HG02885 (cell line): ENCODE data around the gene MYO5A.

ENCODE experiments used
- ATAC-seq: cut with Tn5 transposase; IDR thresholded peaks from one replicate; pipeline ENCODE4 v1.9.1; 2021; ENCODE audit warnings: mild to moderate bottlenecking; ENCODE audit not compliant: unreplicated experiment, poor library complexity

Gene MYO5A

GRCh38 chr15:52278636-52279367 lies 249.9 kb downstream of the MYO5A start:
- no peak for ATAC-seq

GRCh38 chr15:52278135-52278534 lies 250.5 kb downstream of the MYO5A start:
- ATAC-seq, result no peak

DNA sequence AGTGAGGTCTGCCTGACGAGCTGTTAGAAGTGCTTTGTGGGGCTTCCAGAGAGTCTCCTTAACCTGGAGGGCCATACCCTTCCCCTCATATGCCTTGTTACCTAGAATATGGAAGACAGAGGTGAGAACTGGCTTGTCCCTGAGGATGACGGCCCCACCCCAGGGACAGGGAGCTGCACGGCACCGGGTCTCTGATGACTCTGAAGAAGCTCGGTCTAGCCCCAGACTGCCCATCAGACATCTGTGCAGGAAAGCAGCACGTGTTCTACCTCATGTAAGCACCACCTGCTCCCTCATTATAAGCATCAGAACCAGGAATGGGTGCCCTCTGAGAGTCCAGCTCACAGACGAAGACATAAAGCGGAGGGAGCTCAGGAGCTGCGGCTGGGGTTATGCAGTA lies 251.1 kb downstream of the MYO5A start:
- ATAC-seq, result no peak

GRCh38 chr15:52276256-52276770 lies 252.4 kb downstream of the MYO5A start:
- no peak for ATAC-seq

DNA sequence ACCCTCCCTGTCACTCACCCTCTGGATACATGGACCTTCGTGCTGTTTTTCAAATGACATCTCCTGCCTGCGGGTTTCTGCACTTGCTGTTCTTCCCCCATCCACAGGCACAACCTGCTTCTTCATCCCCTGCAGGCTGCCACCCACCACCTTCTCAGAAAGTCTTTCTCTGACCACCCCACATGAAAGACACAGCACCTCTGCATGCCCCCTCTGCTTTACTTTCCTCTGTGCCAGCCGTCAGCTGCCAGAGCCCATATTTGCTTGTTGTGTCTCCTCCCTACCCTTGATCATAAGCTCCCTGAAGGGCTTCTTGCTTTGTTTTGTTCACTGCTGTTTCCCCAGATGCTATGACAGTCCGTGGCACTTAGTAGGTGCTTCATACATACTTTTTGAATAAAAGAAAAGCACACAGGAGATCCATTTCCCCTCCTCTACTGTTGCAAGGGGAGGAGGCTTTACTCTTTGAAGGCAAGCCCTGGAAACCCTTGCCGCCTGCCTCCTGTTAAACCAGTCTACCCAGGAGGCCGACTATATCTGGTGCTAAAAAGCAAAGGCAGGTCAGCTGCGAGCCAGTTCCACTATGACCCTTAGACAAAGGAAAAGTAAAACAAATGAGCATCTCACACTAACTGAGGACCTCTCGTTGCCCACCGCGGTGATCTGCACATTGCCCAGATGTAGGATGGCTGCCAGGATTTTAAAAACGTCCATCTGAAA lies 265.0 kb downstream of the MYO5A start:
- no peak for ATAC-seq

DNA sequence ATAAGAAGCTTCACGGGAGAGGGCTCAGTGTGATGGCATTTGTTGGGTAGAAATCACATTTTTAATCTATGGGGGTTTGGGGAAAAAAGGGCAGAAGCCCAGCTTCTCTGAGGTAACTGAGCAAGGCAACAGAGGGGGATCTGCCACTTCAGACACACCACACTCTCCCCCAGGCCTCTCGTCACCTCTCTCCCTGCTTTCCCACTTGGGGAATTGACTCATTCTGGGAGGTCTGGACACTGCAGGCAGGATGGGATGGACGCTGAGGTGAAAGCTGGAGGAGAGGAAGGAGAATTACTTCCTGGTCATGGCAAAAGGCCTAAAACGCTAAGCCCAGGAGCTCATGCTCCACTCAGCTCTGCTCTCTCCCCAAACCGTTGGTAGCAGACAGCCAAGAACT lies 266.3 kb downstream of the MYO5A start:
- ATAC-seq, result no peak

- peak; percentile 99 for ATAC-seq
Observed at GRCh38 chr15:52261498-52262242, 267.0 kb downstream of the MYO5A start.

DNA sequence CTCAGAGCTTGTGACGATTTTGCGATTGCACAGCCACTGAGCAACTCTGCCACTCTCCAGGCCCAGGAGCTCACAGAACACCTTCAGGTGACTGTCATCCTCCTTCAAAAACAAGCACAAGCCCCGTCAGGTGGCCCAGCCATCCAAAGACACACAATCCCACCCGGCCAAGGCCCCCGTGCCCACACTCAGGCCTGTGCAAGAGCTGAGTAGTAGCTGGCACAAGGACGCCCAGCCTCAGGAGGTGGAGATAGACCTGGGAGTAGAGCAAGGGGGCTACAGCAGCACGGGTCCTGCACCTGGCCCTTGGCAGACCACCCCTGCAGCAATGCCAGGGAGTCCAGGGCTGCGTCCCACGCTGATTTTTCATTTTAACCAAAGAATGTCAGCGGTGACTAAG lies 267.7 kb downstream of the MYO5A start:
- ATAC-seq, result no peak

GRCh38 chr15:52259503-52259902 lies 269.2 kb downstream of the MYO5A start:
- no peak for ATAC-seq

- no peak for ATAC-seq
Observed at GRCh38 chr15:52258461-52258860, 270.2 kb downstream of the MYO5A start.

DNA sequence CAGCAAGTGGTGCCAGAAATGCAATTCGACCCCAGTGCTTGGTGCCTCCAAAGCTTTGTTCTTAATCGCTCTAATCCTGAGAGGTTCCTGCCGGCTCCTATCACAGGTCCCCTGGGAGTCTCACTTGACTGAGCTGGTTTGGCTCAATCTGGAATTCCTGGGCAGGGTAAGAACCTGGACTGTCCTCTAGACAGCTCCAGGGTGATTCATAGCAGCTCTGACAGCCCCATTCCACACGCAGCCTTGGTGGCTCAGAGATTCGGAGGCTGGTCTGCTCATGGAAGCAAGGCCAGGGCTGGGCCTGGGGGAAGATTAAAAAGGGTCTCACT lies 271.0 kb downstream of the MYO5A start:
- ATAC-seq, result no peak
